HG02981 (cell line): Measurements from ENCODE around the gene B3GALT2.

ENCODE experiments used
- ATAC-seq: cut with Tn5 transposase; IDR thresholded peaks from one replicate; pipeline ENCODE4 v1.9.1; 2021; ENCODE audit warnings: mild to moderate bottlenecking, moderate library complexity; ENCODE audit not compliant: unreplicated experiment

Gene B3GALT2

GRCh38 chr1:193183019-193183627 lies 3.3 kb downstream of the B3GALT2 start:
- ATAC-seq, result peak; percentile 48

DNA sequence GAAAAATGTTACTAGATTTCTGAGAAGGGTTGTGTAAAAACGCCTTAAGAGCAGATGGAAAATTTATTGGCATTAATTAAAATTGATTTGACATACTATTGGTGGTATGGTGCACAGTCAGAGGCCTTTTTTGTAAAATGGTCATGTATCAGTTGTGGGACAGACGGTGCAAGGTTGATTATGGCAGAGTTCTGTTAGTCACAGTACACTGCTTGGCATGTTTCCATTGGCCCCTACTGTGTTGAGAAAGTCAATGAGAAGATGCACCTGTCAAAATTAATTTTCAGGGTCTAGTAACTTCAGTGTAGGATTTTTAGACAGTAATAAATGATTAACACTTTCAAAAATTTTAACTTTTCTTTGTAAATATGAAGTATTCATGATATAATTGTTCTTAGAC lies 4.4 kb downstream of the B3GALT2 start:
- ATAC-seq, result peak; percentile 51

DNA sequence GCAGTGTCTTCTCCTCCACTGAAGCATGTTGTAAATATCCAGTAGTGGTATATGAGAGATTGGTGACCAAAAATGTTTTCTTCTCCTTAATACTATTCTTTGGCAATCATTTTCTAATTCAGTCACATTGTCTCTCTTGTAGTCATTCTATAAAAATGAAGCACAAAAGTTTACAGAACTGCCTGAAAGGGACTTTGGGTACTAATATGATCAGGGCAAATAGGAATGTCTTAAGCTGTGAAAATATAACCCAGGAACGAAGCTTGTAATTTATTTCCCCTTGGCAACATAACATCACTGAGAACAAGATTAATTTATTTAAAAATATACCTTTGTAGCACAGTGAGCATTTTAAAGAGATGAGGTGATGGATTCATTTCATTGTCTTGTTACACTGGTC lies 4.9 kb downstream of the B3GALT2 start:
- ATAC-seq, result no peak

DNA sequence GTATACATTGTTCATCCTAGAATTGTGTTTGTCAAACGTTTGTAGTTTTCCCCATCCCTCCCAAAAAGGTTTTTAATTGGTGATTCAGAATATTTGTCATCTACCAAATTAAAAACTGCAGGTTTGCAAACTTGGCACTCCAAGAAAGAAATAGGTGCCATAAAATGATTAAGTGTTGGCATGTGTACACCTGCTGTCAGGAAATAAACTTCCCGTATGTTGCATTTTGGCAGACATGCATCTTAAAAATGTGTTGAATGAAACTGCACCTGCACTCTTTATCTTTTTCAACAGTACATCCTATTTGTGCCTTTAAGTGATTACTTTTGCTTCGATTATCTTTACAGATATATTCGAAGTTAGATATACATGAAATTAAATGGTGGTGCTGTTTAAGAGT lies 7.3 kb downstream of the B3GALT2 start:
- no peak for ATAC-seq

DNA sequence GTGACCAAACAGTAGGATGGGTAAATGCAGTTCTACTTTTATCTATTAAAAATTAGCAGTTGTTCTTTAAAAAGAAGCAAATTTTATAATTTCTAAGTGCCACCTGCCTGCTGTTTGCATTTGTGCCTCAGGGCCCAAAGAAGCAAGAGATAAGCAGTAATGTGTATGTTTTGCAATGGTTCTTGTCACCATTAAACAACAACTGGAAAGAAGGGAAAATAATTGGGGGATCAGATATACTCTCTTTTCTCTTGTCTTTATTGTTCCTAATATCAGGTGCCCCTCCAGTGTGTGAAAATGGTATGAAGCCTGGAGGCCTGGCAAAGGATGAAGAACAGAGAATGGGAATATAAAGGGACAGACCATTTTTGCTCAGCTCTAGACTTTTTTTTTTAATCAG lies 9.6 kb downstream of the B3GALT2 start:
- no peak for ATAC-seq

GRCh38 chr1:193176113-193176512 lies 10.3 kb downstream of the B3GALT2 start:
- ATAC-seq, result no peak

GRCh38 chr1:193157360-193157759 lies 29.1 kb downstream of the B3GALT2 start:
- no peak for ATAC-seq

DNA sequence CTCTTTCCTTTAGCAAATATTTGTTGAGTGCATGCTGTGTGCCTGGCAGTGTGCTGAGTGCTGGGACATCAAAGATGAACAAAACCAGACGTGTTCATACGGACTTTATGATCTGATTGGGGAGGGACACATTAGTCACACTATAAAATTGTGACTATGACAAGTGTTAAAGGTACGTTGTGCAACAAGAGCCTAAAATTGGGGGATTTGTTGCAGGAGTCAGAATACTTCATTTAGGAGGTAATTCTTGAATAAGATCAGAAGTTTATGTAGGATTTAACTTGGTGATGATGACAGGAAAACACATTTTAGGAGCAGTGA lies 29.6 kb downstream of the B3GALT2 start:
- ATAC-seq, result no peak

GRCh38 chr1:193156117-193156821 lies 30.1 kb downstream of the B3GALT2 start:
- ATAC-seq, result no peak

GRCh38 chr1:193144999-193145398 lies 41.4 kb downstream of the B3GALT2 start:
- no peak for ATAC-seq

- no peak for ATAC-seq
Observed at GRCh38 chr1:193144361-193144938, 42.0 kb downstream of the B3GALT2 start.

DNA sequence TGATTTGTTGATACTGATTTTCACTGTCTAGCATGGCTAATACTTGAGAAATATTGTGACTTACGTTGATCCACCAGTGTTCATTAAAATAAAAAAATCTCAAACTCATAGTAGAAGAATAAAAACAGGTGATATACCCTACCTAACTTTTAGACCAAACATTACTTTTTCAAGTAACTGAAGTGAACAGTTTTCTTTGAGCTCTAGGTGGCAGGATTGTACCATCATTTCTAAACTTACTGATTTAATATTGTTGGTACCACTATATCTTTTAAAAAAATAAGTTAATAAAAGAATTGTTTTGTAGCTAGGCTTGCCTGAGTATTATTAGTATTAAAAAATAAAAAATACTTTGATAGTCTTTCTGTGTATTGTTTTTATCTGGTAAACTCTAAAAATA lies 43.1 kb downstream of the B3GALT2 start:
- no peak for ATAC-seq

- ATAC-seq, result no peak
Observed at GRCh38 chr1:193142409-193142808, 44.0 kb downstream of the B3GALT2 start.

DNA sequence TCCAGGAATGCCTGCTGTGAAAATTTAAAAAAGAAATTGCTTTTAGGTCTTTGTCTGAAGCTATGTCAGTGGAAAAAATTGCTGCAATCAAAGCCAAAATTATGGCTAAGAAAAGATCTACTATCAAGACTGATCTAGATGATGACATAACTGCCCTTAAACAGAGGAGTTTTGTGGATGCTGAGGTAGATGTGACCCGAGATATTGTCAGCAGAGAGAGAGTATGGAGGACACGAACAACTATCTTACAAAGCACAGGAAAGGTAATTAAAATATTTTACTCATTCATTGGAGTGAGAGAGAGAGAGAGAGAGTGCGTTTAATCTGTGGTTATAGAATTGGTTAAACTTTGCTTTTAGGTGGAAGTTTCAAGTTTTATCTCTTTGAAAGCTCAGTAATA lies 44.6 kb downstream of the B3GALT2 start:
- ATAC-seq, result no peak

DNA sequence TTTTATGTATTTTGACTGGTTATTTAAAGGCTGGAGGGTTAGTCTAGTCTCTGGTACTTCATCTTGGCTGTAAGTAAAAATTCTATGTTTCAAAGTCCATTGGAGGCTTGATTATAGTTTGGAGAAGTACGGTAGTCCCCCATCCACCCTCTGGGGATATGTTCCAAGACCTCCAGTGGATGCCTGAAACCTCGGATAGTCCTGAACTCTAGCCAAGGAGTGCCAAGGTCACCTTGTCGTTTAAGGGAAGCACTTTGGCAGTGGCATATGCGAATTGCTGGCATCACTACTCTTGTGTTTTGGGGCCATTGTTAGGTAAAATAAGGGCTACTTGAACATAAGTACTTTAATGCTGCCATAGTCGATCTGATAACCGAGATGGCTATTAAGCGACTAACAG lies 46.2 kb downstream of the B3GALT2 start:
- ATAC-seq, result no peak

DNA sequence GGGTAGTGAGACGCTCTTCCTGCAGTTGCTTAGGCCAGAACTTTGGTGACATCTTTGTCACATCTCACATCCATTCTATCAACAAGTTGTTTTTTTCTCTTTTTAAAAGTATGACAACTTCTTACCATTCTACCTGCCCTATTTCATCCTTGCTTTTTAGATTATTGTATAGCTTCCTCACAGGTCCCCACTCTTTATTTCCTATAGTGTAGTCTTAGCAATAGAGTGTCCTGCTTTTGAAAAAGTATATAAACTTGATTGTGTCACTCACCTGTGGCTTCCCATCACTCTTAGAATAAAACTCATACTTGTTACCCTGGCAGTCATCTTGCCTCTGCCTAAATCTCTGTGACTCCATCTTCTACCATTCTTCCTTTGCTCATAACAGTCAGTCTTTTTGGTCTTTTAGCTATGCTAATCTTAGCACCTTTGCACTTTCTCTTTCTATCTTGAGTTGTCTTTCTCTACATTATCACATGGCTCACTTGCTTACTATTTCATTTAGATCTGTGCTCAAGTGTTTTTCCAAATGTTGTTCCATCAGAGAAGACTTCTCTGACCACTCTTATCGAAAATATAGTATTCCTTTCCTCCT lies 55.0 kb downstream of the B3GALT2 start:
- no peak for ATAC-seq
